HCT116 (cell line): ENCODE results near the gene ABCB7.

Source experiments
- EZH2 ChIP-seq: fragments of 200-600 bp; sonication (generic); IDR thresholded peaks from 2 replicates; pipeline ENCODE4 v1.6.1; 2017; ENCODE audit warnings: antibody characterized with exemption, mixed run types
- MAX ChIP-seq: IDR thresholded peaks from 2 replicates; pipeline ENCODE4 v1.6.1; 2012
- POLR2A ChIP-seq: IDR thresholded peaks from 2 replicates; pipeline ENCODE4 v1.7.0; 2011; ENCODE audit warnings: borderline replicate concordance; ENCODE audit not compliant: insufficient read depth, insufficient read length; ENCODE audit errors: extremely low read depth
- POLR2AphosphoS5 ChIP-seq: IDR thresholded peaks from 2 replicates; pipeline ENCODE4 v1.6.1; 2011; ENCODE audit warnings: mild to moderate bottlenecking, low read depth, low read length, moderate library complexity
- ZNF274 ChIP-seq: fragments of 200-500 bp; sonication (Bioruptor generic); IDR thresholded peaks from 2 replicates; pipeline ENCODE4 v1.6.1; 2014; ENCODE audit warnings: mild to moderate bottlenecking, low read depth, low read length, inconsistent platforms
- TF ChIP-seq, protein P1 (sequence below), 3 experiments: fragments of 200-600 bp in 1 of 3; sonication (generic) in 1 of 3; IDR thresholded peaks in 2 of 3; conservative IDR thresholded peaks in 1 of 3; 2 replicates each; pipeline ENCODE4 v1.5.1; 2012 to 2017; ENCODE audit warnings: low read depth in 2 of 3, low read length in 2 of 3, antibody characterized with exemption in 1 of 3, borderline replicate concordance in 1 of 3, control low read depth in 1 of 3, mild to moderate bottlenecking in 1 of 3, mixed read lengths in 1 of 3, mixed run types in 1 of 3, moderate library complexity in 1 of 3; ENCODE audit not compliant: insufficient read depth in 1 of 3

DNA sequence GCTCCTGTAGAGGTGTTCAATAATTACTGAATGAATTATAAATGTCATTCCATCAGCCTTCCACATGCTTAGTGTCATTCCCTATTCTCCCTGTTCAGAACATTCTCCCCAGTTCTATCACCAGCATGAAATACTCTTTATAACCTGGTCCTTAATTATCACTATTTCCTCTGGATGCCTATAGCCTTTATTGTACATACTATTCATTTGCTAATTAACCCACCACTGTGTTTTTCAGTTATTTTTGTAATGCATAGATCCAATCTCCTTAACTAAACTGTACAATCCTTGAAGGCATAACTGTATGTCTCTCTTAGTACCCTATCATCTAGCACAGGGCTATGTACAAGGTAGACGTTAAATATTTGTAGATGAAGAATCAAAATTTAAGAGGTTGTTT lies 1.2 kb downstream of the ABCB7 start:
- TF ChIP-seq, protein P1, sequence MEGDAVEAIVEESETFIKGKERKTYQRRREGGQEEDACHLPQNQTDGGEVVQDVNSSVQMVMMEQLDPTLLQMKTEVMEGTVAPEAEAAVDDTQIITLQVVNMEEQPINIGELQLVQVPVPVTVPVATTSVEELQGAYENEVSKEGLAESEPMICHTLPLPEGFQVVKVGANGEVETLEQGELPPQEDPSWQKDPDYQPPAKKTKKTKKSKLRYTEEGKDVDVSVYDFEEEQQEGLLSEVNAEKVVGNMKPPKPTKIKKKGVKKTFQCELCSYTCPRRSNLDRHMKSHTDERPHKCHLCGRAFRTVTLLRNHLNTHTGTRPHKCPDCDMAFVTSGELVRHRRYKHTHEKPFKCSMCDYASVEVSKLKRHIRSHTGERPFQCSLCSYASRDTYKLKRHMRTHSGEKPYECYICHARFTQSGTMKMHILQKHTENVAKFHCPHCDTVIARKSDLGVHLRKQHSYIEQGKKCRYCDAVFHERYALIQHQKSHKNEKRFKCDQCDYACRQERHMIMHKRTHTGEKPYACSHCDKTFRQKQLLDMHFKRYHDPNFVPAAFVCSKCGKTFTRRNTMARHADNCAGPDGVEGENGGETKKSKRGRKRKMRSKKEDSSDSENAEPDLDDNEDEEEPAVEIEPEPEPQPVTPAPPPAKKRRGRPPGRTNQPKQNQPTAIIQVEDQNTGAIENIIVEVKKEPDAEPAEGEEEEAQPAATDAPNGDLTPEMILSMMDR (IDR thresholded peaks at IDR 0.05 in 2 of 3, conservative IDR thresholded peaks at IDR 0.05 in 1 of 3; ENCODE audit: borderline replicate concordance in 1 of 3, insufficient read depth in 1 of 3, low read depth in 2 of 3, low read length in 2 of 3), result no peak
- no peak for TF ChIP-seq POLR2A
- TF ChIP-seq ZNF274, result no peak
- no peak for TF ChIP-seq EZH2
- TF ChIP-seq POLR2AphosphoS5, result no peak
- no peak for TF ChIP-seq MAX
